Smooth muscle cell (in vitro differentiated cells): ENCODE data around the gene WDR36. TPM values are rescaled to one million over a fixed set of nuclear protein-coding genes. Genes with fewer than 3 reads are reported as not detected.
"Not testable (repeated sequence)": the region's sequence is repeated elsewhere in the genome, so short reads cannot be mapped to it uniquely, and the experiment has no call there.

Source experiments
- DNase-seq: peaks from one replicate; lab custom pipeline; 2025; ENCODE audit not compliant: unreplicated experiment; lab: John Stamatoyannopoulos, UW
- H2AFZ ChIP-seq: fragments of 200-600 bp; sonication (generic); 2 replicates; pipeline ENCODE4 v1.6.0; 2016; ENCODE audit warnings: antibody characterized with exemption, low read depth, mild to moderate bottlenecking
- H3F3A ChIP-seq: fragments of 200-600 bp; sonication (generic); 2 replicates; pipeline ENCODE4 v1.6.0; 2017; ENCODE audit warnings: antibody characterized with exemption, low read depth
- H3K27ac ChIP-seq: fragments of 200-600 bp; sonication (generic); 2 replicates; pipeline ENCODE4 v1.5.1; 2016; ENCODE audit warnings: low read depth, mild to moderate bottlenecking
- H3K27me3 ChIP-seq: fragments of 200-600 bp; sonication (generic); 2 replicates; pipeline ENCODE4 v1.6.1; 2016; ENCODE audit warnings: low read depth, mild to moderate bottlenecking
- H3K36me3 ChIP-seq: fragments of 200-600 bp; sonication (generic); 2 replicates; pipeline ENCODE4 v1.5.1; 2016; ENCODE audit warnings: low read depth
- H3K4me1 ChIP-seq: fragments of 200-600 bp; sonication (generic); 2 replicates; pipeline ENCODE4 v1.5.1; 2016; ENCODE audit warnings: low read depth
- H3K4me2 ChIP-seq: fragments of 200-600 bp; sonication (generic); 2 replicates; pipeline ENCODE4 v1.6.0; 2016; ENCODE audit warnings: mild to moderate bottlenecking
- H3K4me3 ChIP-seq: fragments of 200-600 bp; sonication (generic); 2 replicates; pipeline ENCODE4 v1.5.1; 2016; ENCODE audit warnings: mild to moderate bottlenecking
- H3K79me2 ChIP-seq: fragments of 200-600 bp; sonication (generic); 2 replicates; pipeline ENCODE4 v1.6.0; 2016; ENCODE audit warnings: low read depth, mild to moderate bottlenecking
- H3K9ac ChIP-seq: fragments of 200-600 bp; sonication (generic); 2 replicates; pipeline ENCODE4 v1.6.0; 2016; ENCODE audit warnings: low read depth
- H3K9me3 ChIP-seq: fragments of 200-600 bp; sonication (generic); replicated peaks from 2 replicates; pipeline ENCODE4 v1.5.1; 2016; ENCODE audit warnings: low read depth
- H4K20me1 ChIP-seq: fragments of 200-600 bp; sonication (generic); 2 replicates; pipeline ENCODE4 v1.6.0; 2016; ENCODE audit warnings: low read depth
- CTCF ChIP-seq: fragments of 200-600 bp; sonication (generic); IDR thresholded peaks from 2 replicates; pipeline ENCODE4 v1.5.1; 2017; ENCODE audit warnings: borderline replicate concordance, mild to moderate bottlenecking, antibody characterized with exemption; ENCODE audit not compliant: insufficient read depth, poor library complexity, severe bottlenecking
- WGBS: methylation state at CpG from one replicate; pipeline ENCODE4 v1.1.7; 2016; ENCODE audit warnings: low lambda C conversion rate; 5-methylcytosine and 5-hydroxymethylcytosine counted together
- polyA plus RNA-seq: library from polyadenylated mRNA; unstranded; fragments of >200 nt; fragmentation: Nextera tagmentation; extraction: Ambion mirVana; gene quantifications from 2 replicates; pipeline ENCODE4 v1.2.1, GENCODE V29; 2016
- total RNA-seq: library from RNA; depleted of rRNA; stranded (reverse); fragments of >200 nt; gene quantifications from 2 replicates; pipeline ENCODE4 v1.2.3, GENCODE V29; 2014

Gene WDR36
- total and polyA plus RNA-seq, 2 experiments from 2014 or later: 10.8 to 45.3 TPM

GRCh38 chr5:111135363-111135762 lies 43.2 kb downstream of the WDR36 start:
- H3K9ac ChIP-seq: no peak overlapping the region
- H3K27me3 ChIP-seq: no peaks in the 10 kb centered on the region
- no peaks in the 10 kb centered on the region for H3F3A ChIP-seq
- H3K4me3 ChIP-seq: no peak overlapping the region
- DNase-seq: no peak
- WGBS: 100% methylated on average over 1 of the region's 1 CpG
- no peaks in the 10 kb centered on the region for H3K4me1 ChIP-seq
- no peak for TF ChIP-seq CTCF
- H3K36me3 ChIP-seq: no peaks in the 10 kb centered on the region
- no peak overlapping the region for H3K27ac ChIP-seq
- H3K9me3 ChIP-seq: no peaks in the 10 kb centered on the region
- H3K79me2 ChIP-seq: no peaks in the 10 kb centered on the region
- H2AFZ ChIP-seq: no peak overlapping the region
- H4K20me1 ChIP-seq: no peaks in the 10 kb centered on the region
- no peak overlapping the region for H3K4me2 ChIP-seq

- Histone ChIP-seq H4K20me1 (no peaks in the 10 kb centered on the region), H3K79me2 (no peaks in the 10 kb centered on the region), H3K4me1 (no peaks in the 10 kb centered on the region), H3K27me3 (no peaks in the 10 kb centered on the region), H3K4me2 (no peak overlapping the region), H2AFZ (no peak overlapping the region), H3K4me3 (no peak overlapping the region), H3K36me3 (no peaks in the 10 kb centered on the region), H3F3A (no peaks in the 10 kb centered on the region), H3K27ac (no peak overlapping the region), H3K9me3 (no peaks in the 10 kb centered on the region), H3K9ac (no peak overlapping the region)
- 77% methylated on average over 5 of the region's 5 CpGs for WGBS
- DNase-seq: no peak
- no peak for TF ChIP-seq CTCF
These were observed 43.8 kb downstream of the WDR36 start for GRCh38 chr5:111135946-111136345.

- Histone ChIP-seq H3K79me2 (no peaks in the 10 kb centered on the region), H3K4me2 (no peak overlapping the region), H3K36me3 (no peaks in the 10 kb centered on the region), H3K9me3 (no peaks in the 10 kb centered on the region), H3F3A (no peaks in the 10 kb centered on the region), H3K4me1 (no peaks in the 10 kb centered on the region), H4K20me1 (no peaks in the 10 kb centered on the region), H3K27ac (no peak overlapping the region), H3K27me3 (no peaks in the 10 kb centered on the region), H3K9ac (no peak overlapping the region), H2AFZ (no peak overlapping the region), H3K4me3 (no peak overlapping the region)
- no peak for DNase-seq
- no peak for TF ChIP-seq CTCF
- 88% methylated on average over 2 of the region's 2 CpGs for WGBS
These were observed 45.9 kb downstream of the WDR36 start for GRCh38 chr5:111138096-111138495.

GRCh38 chr5:111141471-111141870 lies 49.3 kb downstream of the WDR36 start:
- H3K36me3 ChIP-seq, H3K9me3 ChIP-seq, DNase-seq, H4K20me1 ChIP-seq, H3K79me2 ChIP-seq, H3K4me2 ChIP-seq, H3K27me3 ChIP-seq, H3K4me1 ChIP-seq, H2AFZ ChIP-seq, H3K27ac ChIP-seq, H3F3A ChIP-seq, H3K9ac ChIP-seq, H3K4me3 ChIP-seq: not testable (repeated sequence)
- 98% methylated on average over 1 of the region's 1 CpG for WGBS
